ENCODE measurements around the gene SNRPD1.
"Not testable (repeated sequence)": the region's sequence is repeated elsewhere in the genome, so short reads cannot be mapped to it uniquely, and the experiment has no call there.

SNRPD1 gene

DNA sequence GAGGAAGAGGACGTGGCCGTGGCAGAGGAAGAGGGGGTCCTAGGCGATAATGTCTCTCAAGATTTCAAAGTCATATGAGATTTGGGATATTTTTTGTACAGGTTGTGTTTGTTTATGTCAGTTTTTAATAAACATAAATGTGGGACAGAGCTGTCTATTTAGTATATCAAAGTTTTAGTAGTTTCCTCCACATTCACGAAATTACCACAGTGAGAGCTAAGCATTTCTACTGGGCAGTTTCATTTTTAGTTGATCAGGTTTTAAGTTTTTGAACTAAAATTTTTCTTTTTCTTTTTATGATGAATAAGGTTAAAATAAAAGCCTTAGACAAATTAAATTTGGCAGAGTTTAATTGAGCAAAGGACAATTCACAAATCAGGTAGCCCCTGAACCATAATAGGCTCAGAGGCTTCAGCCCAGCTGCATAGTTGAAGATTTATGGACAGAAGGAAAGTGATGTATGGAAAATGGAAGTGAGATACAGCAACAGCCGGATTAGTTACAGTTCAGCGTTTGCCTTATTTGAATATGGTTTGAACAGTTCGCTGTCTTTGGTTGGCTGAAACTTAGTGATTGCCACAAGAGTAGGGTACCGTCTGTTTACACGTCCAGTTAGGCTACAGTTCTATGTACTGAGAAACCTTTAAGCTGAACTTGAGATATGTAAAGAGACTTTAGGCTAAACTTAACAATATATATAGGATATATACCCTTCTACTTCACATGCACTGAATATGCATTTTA, 17.1 kb downstream of the SNRPD1 start:
- Histone ChIP-seq H3K4me3 (ENCODE audit: severe bottlenecking) (no peak overlapping the region), H3K9me3 (ENCODE audit: severe bottlenecking) (no peaks in the 10 kb centered on the region), H3K27ac (ENCODE audit: poor library complexity, severe bottlenecking) (no peak overlapping the region), H3K36me3 (ENCODE audit: low read depth) (peaks cover 88% of the 10 kb centered on the region), H3K27me3 (ENCODE audit: insufficient read depth, poor library complexity, severe bottlenecking) (peaks cover 2% of the 10 kb centered on the region), H3K4me1 (ENCODE audit: insufficient read depth, poor library complexity, severe bottlenecking) (peaks cover 3% of the 10 kb centered on the region)
- DNase-seq (ENCODE audit: low spot score) (no peak), ATAC-seq (ENCODE audit: low read depth) (no peak)
- TF ChIP-seq, protein P1, sequence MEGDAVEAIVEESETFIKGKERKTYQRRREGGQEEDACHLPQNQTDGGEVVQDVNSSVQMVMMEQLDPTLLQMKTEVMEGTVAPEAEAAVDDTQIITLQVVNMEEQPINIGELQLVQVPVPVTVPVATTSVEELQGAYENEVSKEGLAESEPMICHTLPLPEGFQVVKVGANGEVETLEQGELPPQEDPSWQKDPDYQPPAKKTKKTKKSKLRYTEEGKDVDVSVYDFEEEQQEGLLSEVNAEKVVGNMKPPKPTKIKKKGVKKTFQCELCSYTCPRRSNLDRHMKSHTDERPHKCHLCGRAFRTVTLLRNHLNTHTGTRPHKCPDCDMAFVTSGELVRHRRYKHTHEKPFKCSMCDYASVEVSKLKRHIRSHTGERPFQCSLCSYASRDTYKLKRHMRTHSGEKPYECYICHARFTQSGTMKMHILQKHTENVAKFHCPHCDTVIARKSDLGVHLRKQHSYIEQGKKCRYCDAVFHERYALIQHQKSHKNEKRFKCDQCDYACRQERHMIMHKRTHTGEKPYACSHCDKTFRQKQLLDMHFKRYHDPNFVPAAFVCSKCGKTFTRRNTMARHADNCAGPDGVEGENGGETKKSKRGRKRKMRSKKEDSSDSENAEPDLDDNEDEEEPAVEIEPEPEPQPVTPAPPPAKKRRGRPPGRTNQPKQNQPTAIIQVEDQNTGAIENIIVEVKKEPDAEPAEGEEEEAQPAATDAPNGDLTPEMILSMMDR (IDR thresholded peaks at IDR 0.05; ENCODE audit: poor library complexity, severe bottlenecking): no peak

DNA sequence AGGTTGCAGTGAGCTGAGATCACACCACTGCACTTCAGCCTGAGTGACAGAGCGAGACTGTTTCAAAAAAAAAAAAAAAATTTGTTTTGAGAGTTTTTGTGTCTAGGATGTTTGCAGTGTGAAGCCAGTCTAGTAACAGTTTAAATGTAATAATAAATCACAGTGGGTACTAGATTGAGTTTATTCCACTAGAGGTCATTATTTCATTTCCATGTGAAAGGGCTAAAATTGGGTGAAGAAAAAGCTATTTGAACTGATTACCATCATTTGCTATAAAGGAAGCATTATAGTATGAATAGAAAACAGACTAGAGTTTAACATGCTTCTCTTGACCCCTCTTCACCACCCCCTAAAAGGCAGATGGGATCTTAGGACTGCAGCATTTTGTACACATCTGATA, 20.3 kb downstream of the SNRPD1 start:
- peaks cover 3% of the 10 kb centered on the region for H3K4me1 ChIP-seq (ENCODE audit: insufficient read depth, poor library complexity, severe bottlenecking)
- DNase-seq (ENCODE audit: low spot score) (no peak), ATAC-seq (ENCODE audit: low read depth) (no peak)
- H3K27me3 ChIP-seq (ENCODE audit: insufficient read depth, poor library complexity, severe bottlenecking): peaks cover 2% of the 10 kb centered on the region
- H3K27ac ChIP-seq (ENCODE audit: poor library complexity, severe bottlenecking): no peak overlapping the region
- TF ChIP-seq, protein P1 (IDR thresholded peaks at IDR 0.05; ENCODE audit: poor library complexity, severe bottlenecking): peak; percentile 27
- no peaks in the 10 kb centered on the region for H3K9me3 ChIP-seq (ENCODE audit: severe bottlenecking)
- peaks cover 74% of the 10 kb centered on the region for H3K36me3 ChIP-seq (ENCODE audit: low read depth)
- H3K4me3 ChIP-seq (ENCODE audit: severe bottlenecking): no peak overlapping the region

DNA sequence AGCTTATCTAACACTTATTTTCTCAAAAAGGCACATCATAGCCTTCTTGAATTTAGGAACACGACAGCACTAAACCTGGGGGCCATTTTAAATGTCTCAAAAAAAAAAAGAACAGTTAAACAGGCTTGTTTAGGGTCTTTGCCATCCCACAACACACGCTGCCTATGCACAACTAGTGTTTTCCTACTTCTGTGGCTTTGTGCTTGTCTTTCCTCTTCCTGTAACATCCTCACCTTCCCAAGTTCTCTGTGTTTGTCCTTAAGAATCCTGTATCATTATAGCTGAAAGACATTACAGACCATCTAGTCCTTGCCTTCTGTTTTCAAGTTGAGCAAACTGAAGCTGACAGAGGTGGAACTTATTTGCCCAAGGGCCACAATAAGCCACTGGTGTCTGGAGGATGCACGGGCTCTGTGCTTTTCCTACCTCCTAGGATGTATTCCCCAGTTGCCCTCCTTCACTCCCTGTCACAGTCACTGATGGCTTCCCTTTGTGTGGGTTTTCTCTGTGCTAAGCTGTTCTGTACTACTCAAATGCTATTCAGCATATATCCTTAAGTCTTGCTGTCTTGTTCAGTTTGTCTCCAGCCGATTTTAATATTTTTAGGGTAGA, 22.6 kb downstream of the SNRPD1 start:
- Histone ChIP-seq H3K9me3 (ENCODE audit: severe bottlenecking) (no peaks in the 10 kb centered on the region), H3K4me1 (ENCODE audit: insufficient read depth, poor library complexity, severe bottlenecking) (peaks cover 14% of the 10 kb centered on the region), H3K36me3 (ENCODE audit: low read depth) (peaks cover 55% of the 10 kb centered on the region), H3K27ac (ENCODE audit: poor library complexity, severe bottlenecking) (no peak overlapping the region), H3K4me3 (ENCODE audit: severe bottlenecking) (no peak overlapping the region), H3K27me3 (ENCODE audit: insufficient read depth, poor library complexity, severe bottlenecking) (peaks cover 2% of the 10 kb centered on the region)
- ATAC-seq (ENCODE audit: low read depth) (no peak), DNase-seq (ENCODE audit: low spot score) (no peak)
- TF ChIP-seq, protein P1 (IDR thresholded peaks at IDR 0.05; ENCODE audit: poor library complexity, severe bottlenecking): no peak

DNA sequence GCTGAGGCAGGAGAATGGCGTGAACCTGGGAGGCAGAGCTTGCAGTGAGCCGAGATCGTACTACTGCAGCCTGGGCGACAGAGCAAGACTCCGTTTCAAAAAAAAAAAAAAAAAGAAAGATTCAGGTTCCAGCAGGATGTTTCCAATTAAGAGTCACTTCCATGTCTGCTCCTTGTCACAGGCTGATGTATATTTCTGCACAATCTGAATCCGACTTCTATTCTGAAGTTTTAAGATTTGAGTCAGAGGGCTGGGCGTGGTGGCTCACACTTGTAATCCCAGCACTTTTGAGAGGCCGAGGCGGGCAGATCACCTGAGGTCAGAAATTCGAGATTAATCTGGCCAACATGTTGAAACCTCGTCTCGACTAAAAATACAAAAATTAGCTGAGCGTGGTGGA, 24.7 kb downstream of the SNRPD1 start:
- Histone ChIP-seq H3K4me1 (ENCODE audit: insufficient read depth, poor library complexity, severe bottlenecking) (peaks cover 14% of the 10 kb centered on the region), H3K27ac (ENCODE audit: poor library complexity, severe bottlenecking) (no peak overlapping the region), H3K4me3 (ENCODE audit: severe bottlenecking) (no peak overlapping the region), H3K9me3 (ENCODE audit: severe bottlenecking) (no peaks in the 10 kb centered on the region), H3K27me3 (ENCODE audit: insufficient read depth, poor library complexity, severe bottlenecking) (peaks cover 2% of the 10 kb centered on the region), H3K36me3 (ENCODE audit: low read depth) (peaks cover 41% of the 10 kb centered on the region)
- no peak for DNase-seq (ENCODE audit: low spot score)
- ATAC-seq (ENCODE audit: low read depth): no peak
- TF ChIP-seq, protein P1 (IDR thresholded peaks at IDR 0.05; ENCODE audit: poor library complexity, severe bottlenecking): no peak

DNA sequence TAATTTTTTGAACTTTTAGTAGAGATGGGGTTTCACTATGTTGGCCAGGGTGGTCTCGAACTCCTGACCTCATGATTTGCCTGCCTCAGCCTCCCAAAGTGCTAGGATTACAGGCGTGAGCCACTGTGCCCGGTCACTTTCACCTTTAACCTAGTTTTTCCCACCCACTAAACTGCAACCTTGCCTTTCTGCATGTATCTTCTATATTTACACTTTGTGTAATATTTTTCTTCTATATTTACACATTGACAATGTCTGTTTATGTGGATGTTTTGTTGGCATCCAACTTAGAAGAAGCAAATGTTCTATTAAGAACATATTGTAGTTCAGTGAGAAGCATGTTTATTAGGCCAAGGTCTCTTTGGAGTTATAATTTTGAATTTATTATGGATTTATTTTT, 26.7 kb downstream of the SNRPD1 start:
- H3K9me3 ChIP-seq (ENCODE audit: severe bottlenecking): no peaks in the 10 kb centered on the region
- TF ChIP-seq, protein P1 (IDR thresholded peaks at IDR 0.05; ENCODE audit: poor library complexity, severe bottlenecking): no peak
- H3K4me1 ChIP-seq (ENCODE audit: insufficient read depth, poor library complexity, severe bottlenecking): peaks cover 14% of the 10 kb centered on the region
- no peak overlapping the region for H3K4me3 ChIP-seq (ENCODE audit: severe bottlenecking)
- H3K36me3 ChIP-seq (ENCODE audit: low read depth): peaks cover 22% of the 10 kb centered on the region
- ATAC-seq (ENCODE audit: low read depth) (no peak), DNase-seq (ENCODE audit: low spot score) (no peak)
- no peak overlapping the region for H3K27ac ChIP-seq (ENCODE audit: poor library complexity, severe bottlenecking)
- H3K27me3 ChIP-seq (ENCODE audit: insufficient read depth, poor library complexity, severe bottlenecking): no peaks in the 10 kb centered on the region

DNA sequence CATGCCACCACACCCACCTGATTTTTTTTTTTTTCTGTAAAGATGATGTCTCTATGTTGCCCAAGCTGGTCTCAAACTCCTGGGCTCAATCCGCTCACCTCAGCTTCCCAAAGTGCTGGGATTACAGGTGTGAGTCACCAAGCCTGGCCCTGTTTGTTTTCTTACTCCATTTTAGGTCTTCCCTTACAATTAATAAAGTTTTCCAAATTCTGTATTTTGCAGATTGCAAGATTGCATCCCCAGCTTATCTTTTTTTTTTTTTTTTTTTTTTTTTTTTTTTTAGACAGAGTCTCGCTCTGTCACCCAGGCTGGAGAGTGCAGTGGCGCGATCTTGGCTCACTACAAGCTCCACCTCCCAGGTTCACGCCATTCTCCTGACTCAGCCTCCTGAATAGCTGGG, 28.3 kb downstream of the SNRPD1 start:
- not testable (repeated sequence) for DNase-seq (ENCODE audit: low spot score); H3K27me3 ChIP-seq (ENCODE audit: insufficient read depth, poor library complexity, severe bottlenecking); H3K9me3 ChIP-seq (ENCODE audit: severe bottlenecking); ATAC-seq (ENCODE audit: low read depth); H3K27ac ChIP-seq (ENCODE audit: poor library complexity, severe bottlenecking); H3K4me3 ChIP-seq (ENCODE audit: severe bottlenecking)
- Histone ChIP-seq H3K36me3 (ENCODE audit: low read depth) (peaks cover 13% of the 10 kb centered on the region), H3K4me1 (ENCODE audit: insufficient read depth, poor library complexity, severe bottlenecking) (peaks cover 14% of the 10 kb centered on the region)

All from RWPE2 (cell line).